Activated CD4-positive, alpha-beta T cell treated with anti-CD3 and anti-CD28 coated beads, Interleukin-2, amount 50 U/mL, for 48 hours (primary cell): ENCODE measurements around the gene TMUB2.
"Not testable (repeated sequence)": the region's sequence is repeated elsewhere in the genome, so short reads cannot be mapped to it uniquely, and the experiment has no call there.

Experiments
- DNase-seq, 2 experiments: peaks; one replicate each; pipeline ENCODE4 v3.0.0-alpha.2; 2020

TMUB2 gene

GRCh38 chr17:44219616-44220212 is 32.9 kb downstream of the TMUB2 start, which contains the start of gene UBTF:
Gene UBTF (minus strand): TSS chr17:44219675. CDS start chr17:44218229, 1,446 bp downstream.
- peak; percentile 54 to 60 for DNase-seq

GRCh38 chr17:44220213-44221083 is 33.7 kb downstream of the TMUB2 start:
- DNase-seq, result peak; percentile 56 to 57

- DNase-seq, result peak; percentile 67 to 73
Observed at GRCh38 chr17:44221084-44221861, 34.5 kb downstream of the TMUB2 start.

- DNase-seq, result no peak
Observed at GRCh38 chr17:44221862-44222111, 35.0 kb downstream of the TMUB2 start.

- DNase-seq, result peak; percentile 64 to 70
Observed at GRCh38 chr17:44222112-44222869, 35.5 kb downstream of the TMUB2 start.

GRCh38 chr17:44223541-44224071 is 36.8 kb downstream of the TMUB2 start:
- no peak for DNase-seq

- no peak for DNase-seq
Observed at GRCh38 chr17:44229090-44229489, 42.3 kb downstream of the TMUB2 start.

- DNase-seq, result no peak
Observed at GRCh38 chr17:44230140-44230539, 43.4 kb downstream of the TMUB2 start.

GRCh38 chr17:44232061-44232460 is 45.3 kb downstream of the TMUB2 start:
- no peak for DNase-seq

GRCh38 chr17:44233582-44233981 is 46.8 kb downstream of the TMUB2 start:
- no peak for DNase-seq

- no peak for DNase-seq
Observed at GRCh38 chr17:44235583-44235936, 48.8 kb downstream of the TMUB2 start.

GRCh38 chr17:44236444-44236991 is 49.7 kb downstream of the TMUB2 start:
- no peak for DNase-seq

- DNase-seq, result not testable (repeated sequence)
Observed at GRCh38 chr17:44237886-44238285, 51.1 kb downstream of the TMUB2 start.

GRCh38 chr17:44241106-44241624 is 54.4 kb downstream of the TMUB2 start:
- no peak for DNase-seq
